T-helper 1 cell (primary cell): Measurements from ENCODE around the gene ATP11A.
"Not testable (repeated sequence)": the region's sequence is repeated elsewhere in the genome, so short reads cannot be mapped to it uniquely, and the experiment has no call there.

Experiments
- DNase-seq, 5 donors: peaks; one replicate each; pipeline ENCODE4 v3.0.0-alpha.2; 2012 to 2020

ATP11A gene

GRCh38 chr13:112870737-112871287, 181.0 kb downstream of the ATP11A start:
- DNase-seq: no peak

- DNase-seq: no peak
Measured at GRCh38 chr13:112871742-112872141, 181.9 kb downstream of the ATP11A start.

GRCh38 chr13:112872657-112873631, 183.1 kb downstream of the ATP11A start:
- DNase-seq: peak in 2 of 5 donors; percentile 27 to 61

GRCh38 chr13:112873851-112874750, 184.3 kb downstream of the ATP11A start:
- DNase-seq: peak in 1 of 5 donors; percentile 51

- no peak for DNase-seq
Measured at GRCh38 chr13:112874751-112875300, 185.0 kb downstream of the ATP11A start.

- DNase-seq: no peak
Measured at GRCh38 chr13:112875627-112876026, 185.8 kb downstream of the ATP11A start.

GRCh38 chr13:112876305-112877000, 186.6 kb downstream of the ATP11A start:
- DNase-seq: no peak

GRCh38 chr13:112877066-112877465, 187.2 kb downstream of the ATP11A start:
- DNase-seq: no peak

GRCh38 chr13:112877539-112877938, 187.7 kb downstream of the ATP11A start:
- DNase-seq: no peak

- DNase-seq: no peak
Measured at GRCh38 chr13:112877976-112878955, 188.4 kb downstream of the ATP11A start.

GRCh38 chr13:112879283-112879833, 189.5 kb downstream of the ATP11A start:
- DNase-seq: no peak

GRCh38 chr13:112880221-112880641, 190.4 kb downstream of the ATP11A start:
- DNase-seq: no peak

- no peak for DNase-seq
Measured at GRCh38 chr13:112880976-112881540, 191.2 kb downstream of the ATP11A start.

GRCh38 chr13:112881656-112882554, 192.1 kb downstream of the ATP11A start:
- DNase-seq: no peak

GRCh38 chr13:112882555-112883024, 192.8 kb downstream of the ATP11A start:
- DNase-seq: no peak

- no peak for DNase-seq
Measured at GRCh38 chr13:112883241-112883945, 193.6 kb downstream of the ATP11A start.

- DNase-seq: not testable (repeated sequence)
Measured at GRCh38 chr13:112884700-112885099, 194.9 kb downstream of the ATP11A start.

GRCh38 chr13:112885242-112885781, 195.5 kb downstream of the ATP11A start:
- DNase-seq: no peak
